Measurements from ENCODE around the gene PRTG. TPM values are rescaled to one million over a fixed set of nuclear protein-coding genes. Genes with fewer than 3 reads are reported as not detected.

PRTG gene
- total and polyA plus RNA-seq, 10 of the 15 experiments (the other 5 are each of a cell fraction or from before 2014, with no cell fraction given), result under 0.01 to 0.25 TPM; not detected in 8

- Histone ChIP-seq H2AFZ (ENCODE audit: control insufficient read depth, low read depth, low read length) (no peak overlapping the region), H3K36me3 (ENCODE audit: control insufficient read depth in 2 of 2, insufficient read depth in 2 of 2, low read length in 1 of 2) (no peaks in the 10 kb centered on the region), H4K20me1 (ENCODE audit: control insufficient read depth, insufficient read depth) (no peaks in the 10 kb centered on the region), H3K4me3 (no peak overlapping the region), H3K27me3 (replicated peaks in 1 of 2; ENCODE audit: control insufficient read depth in 2 of 2, insufficient read depth in 2 of 2, low read length in 1 of 2) (peaks cover 6 to 22% of the 10 kb centered on the region in 2 experiments), H3K9ac (ENCODE audit: control insufficient read depth, insufficient read depth, low read length) (no peak overlapping the region), H3K9me3 (replicated peaks; ENCODE audit: control insufficient read depth, insufficient read depth, low read length) (no peaks in the 10 kb centered on the region), H3K79me2 (ENCODE audit: control insufficient read depth, insufficient read depth, low read length) (no peaks in the 10 kb centered on the region), H3K4me2 (ENCODE audit: control insufficient read depth, insufficient read depth) (no peak overlapping the region), H3K4me1 (ENCODE audit: control insufficient read depth, insufficient read depth, low read length) (no peaks in the 10 kb centered on the region), H3K27ac (ENCODE audit: control insufficient read depth, insufficient read depth) (no peak overlapping the region)
- RAD21 ChIA-PET (ENCODE audit: unreplicated experiment), result no interaction called here
- TF ChIP-seq BMI1 (IDR thresholded peaks at IDR 0.05; ENCODE audit: borderline replicate concordance), result no peak
- no peak for TF ChIP-seq POLR2AphosphoS5 (IDR thresholded peaks at IDR 0.05; ENCODE audit: low read length)
- TF ChIP-seq KAT2A (conservative IDR thresholded peaks at IDR 0.05; ENCODE audit: control insufficient read depth, low read depth, low read length), result no peak
- no peak for TF ChIP-seq ASH2L (IDR thresholded peaks at IDR 0.05; ENCODE audit: borderline replicate concordance, low read depth)
- no TSS peak for BruUV-seq (replicated peaks)
- CTCF ChIA-PET, result no interaction called here
- in situ Hi-C loops (cut with MboI) (no loop called here), intact Hi-C loops (cut with micrococcal nuclease; ENCODE audit: unreplicated experiment) (no loop called here)
- DNase-seq (ENCODE audit: low read depth, low spot score), result no peak
- SMC1A ChIA-PET (ENCODE audit: uncharacterized antibody, unreplicated experiment), result no interaction called here
- no peak for FAIRE-seq
- ATAC-seq, result no peak
- POLR2A ChIA-PET, result no interaction called here
- whole genome bisulfite sequencing (ENCODE audit: insufficient coverage, insufficient replicate concordance, low lambda C conversion rate, missing lambda C conversion rate), result 34% methylated on average over 11 of the region's 11 CpGs
These were observed 2.5 kb downstream of the PRTG start for GRCh38 chr15:55740359-55740878.

- FAIRE-seq, result no peak
- H3K27ac ChIP-seq (ENCODE audit: control insufficient read depth, insufficient read depth), result no peak overlapping the region
- no peaks in the 10 kb centered on the region for H4K20me1 ChIP-seq (ENCODE audit: control insufficient read depth, insufficient read depth)
- H3K9ac ChIP-seq (ENCODE audit: control insufficient read depth, insufficient read depth, low read length), result no peak overlapping the region
- ChIA-PET RAD21 (ENCODE audit: unreplicated experiment) (no interaction called here), CTCF (no interaction called here), POLR2A (no interaction called here), SMC1A (ENCODE audit: uncharacterized antibody, unreplicated experiment) (no interaction called here)
- no peak overlapping the region for H3K4me2 ChIP-seq (ENCODE audit: control insufficient read depth, insufficient read depth)
- H3K9me3 ChIP-seq (replicated peaks; ENCODE audit: control insufficient read depth, insufficient read depth, low read length), result no peaks in the 10 kb centered on the region
- no peak for ATAC-seq
- in situ Hi-C loops (cut with MboI), result no loop called here
- intact Hi-C loops (cut with micrococcal nuclease; ENCODE audit: unreplicated experiment), result no loop called here
- no peaks in the 10 kb centered on the region for H3K4me1 ChIP-seq (ENCODE audit: control insufficient read depth, insufficient read depth, low read length)
- no peak for DNase-seq (ENCODE audit: low read depth, low spot score)
- H3K4me3 ChIP-seq, result no peak overlapping the region
- H3K79me2 ChIP-seq (ENCODE audit: control insufficient read depth, insufficient read depth, low read length), result no peaks in the 10 kb centered on the region
- H2AFZ ChIP-seq (ENCODE audit: control insufficient read depth, low read depth, low read length), result no peak overlapping the region
- H3K36me3 ChIP-seq (ENCODE audit: control insufficient read depth in 2 of 2, insufficient read depth in 2 of 2, low read length in 1 of 2), result no peaks in the 10 kb centered on the region
- H3K27me3 ChIP-seq (replicated peaks in 1 of 2; ENCODE audit: control insufficient read depth in 2 of 2, insufficient read depth in 2 of 2, low read length in 1 of 2), result peaks cover 6 to 22% of the 10 kb centered on the region in 2 experiments
- no TSS peak for BruUV-seq (replicated peaks)
- 52% methylated on average over 1 of the region's 1 CpG for WGBS (ENCODE audit: insufficient coverage, insufficient replicate concordance, low lambda C conversion rate, missing lambda C conversion rate)
- TF ChIP-seq FOS (IDR thresholded peaks at IDR 0.05; ENCODE audit: borderline replicate concordance, extremely low read depth, insufficient read length) (no peak), ZNF217 (IDR thresholded peaks at IDR 0.05) (no peak), SIN3A (IDR thresholded peaks at IDR 0.05; ENCODE audit: low read depth, low read length) (no peak), CUX1 (IDR thresholded peaks at IDR 0.05; ENCODE audit: insufficient replicate concordance, low read depth, low read length) (no peak), POLR2AphosphoS2 (IDR thresholded peaks at IDR 0.05; ENCODE audit: low read depth, low read length) (no peak), ZNF274 (IDR thresholded peaks at IDR 0.05; ENCODE audit: insufficient read depth, insufficient read length) (no peak), NRF1 (conservative IDR thresholded peaks at IDR 0.05; ENCODE audit: low read depth, low read length) (no peak), MEF2A (IDR thresholded peaks at IDR 0.05; ENCODE audit: insufficient read depth, low read depth, low read length) (no peak), SREBF1 (IDR thresholded peaks at IDR 0.05; ENCODE audit: low read length) (no peak), MYC (IDR thresholded peaks at IDR 0.05; ENCODE audit: insufficient read depth, insufficient read length, insufficient replicate concordance, low read length, severe bottlenecking) (no peak), HDAC2 (IDR thresholded peaks at IDR 0.05) (no peak)
These were observed 3.3 kb downstream of the PRTG start for GRCh38 chr15:55739641-55740040.
